Lung (tissue), 12 donors: ENCODE data around the gene ZDHHC19. TPM values are rescaled to one million over a fixed set of nuclear protein-coding genes. Genes with fewer than 3 reads are reported as not detected.
A peak's percentile ranks its signal among the peaks of the same experiment; 100 is the strongest.

Experiments used
- ATAC-seq: fragments of 200-7000 bp; cut with Tn5 transposase; one replicate; pipeline ENCODE4 v1.9.1; 2020; ENCODE audit warnings: moderate number of reproducible peaks; ENCODE audit not compliant: insufficient read depth, low FRiP score
- DNase-seq, 3 donors: peaks; one replicate each; pipeline ENCODE4 v3.0.0-alpha.2; 2013 to 2017
- H3K27ac ChIP-seq, 2 donors: one replicate each; pipeline ENCODE4 v1.5.1; 2013; ENCODE audit warnings: mild to moderate bottlenecking in 2 of 2, moderate library complexity in 2 of 2, control low read depth in 1 of 2, inconsistent platforms in 1 of 2, low read depth in 1 of 2, low read length in 1 of 2
- H3K27me3 ChIP-seq, 3 donors: one replicate each; pipeline ENCODE4 v1.5.1; 2013; ENCODE audit warnings: low read length in 2 of 3; ENCODE audit not compliant: control insufficient read depth in 3 of 3, insufficient read depth in 3 of 3
- H3K36me3 ChIP-seq, 4 donors: one replicate each; pipeline ENCODE4 v1.5.1; 2013; ENCODE audit warnings: low read length in 4 of 4, mild to moderate bottlenecking in 1 of 4, moderate library complexity in 1 of 4; ENCODE audit not compliant: control insufficient read depth in 4 of 4, insufficient read depth in 4 of 4
- H3K4me1 ChIP-seq, 5 donors: one replicate each; pipeline ENCODE4 v1.5.1; 2013; ENCODE audit warnings: low read length in 5 of 5, mild to moderate bottlenecking in 2 of 5, moderate library complexity in 1 of 5; ENCODE audit not compliant: control insufficient read depth in 5 of 5, insufficient read depth in 5 of 5
- H3K4me3 ChIP-seq: one replicate; pipeline ENCODE4 v1.5.1; 2013; ENCODE audit warnings: mild to moderate bottlenecking, control low read depth, moderate library complexity
- H3K9ac ChIP-seq, 2 donors: one replicate each; pipeline ENCODE4 v1.5.1; 2013; ENCODE audit warnings: low read length in 2 of 2, control low read depth in 1 of 2; ENCODE audit not compliant: insufficient read depth in 1 of 2
- H3K9me3 ChIP-seq, 4 donors: one replicate each; pipeline ENCODE4 v1.5.1; 2013; ENCODE audit warnings: low read length in 3 of 4, mild to moderate bottlenecking in 1 of 4, moderate library complexity in 1 of 4; ENCODE audit not compliant: control insufficient read depth in 4 of 4, insufficient read depth in 3 of 4
- WGBS, 2 donors: extraction: QIAGEN DNeasy Blood & Tissue Kit; methylation state at CpG; one replicate each; pipeline ENCODE4 v1.1.7; 2013; 5-methylcytosine and 5-hydroxymethylcytosine counted together
- polyA plus RNA-seq, 2 donors: library from polyadenylated mRNA; stranded (reverse); fragments of 200-250 nt; gene quantifications; one replicate each; pipeline ENCODE4 v1.2.1, GENCODE V29; 2013
- total RNA-seq, 2 donors: library from RNA; depleted of rRNA in 1 of 2; stranded (reverse); fragments of >200 nt in 1 of 2; gene quantifications; one replicate each; pipeline ENCODE4 v1.2.1, GENCODE V29; 2014 to 2021
- TF ChIP-seq, protein P1 (sequence below): IDR thresholded peaks from 2 replicates; pipeline ENCODE4 v1.5.1; 2012; ENCODE audit warnings: mild to moderate bottlenecking; ENCODE audit errors: control extremely low read depth, extremely low read depth
- donor health status: control.
- donor health status: control.
- donor health status: Bipolar disorder and iron deficiency.
- donor health status: healthy.
- donor health status: DM: yes; HTN: yes; CAD: no.

Gene ZDHHC19
- total and polyA plus RNA-seq, 4 donors: 1.1 to 18.9 (median 4.0) TPM

DNA sequence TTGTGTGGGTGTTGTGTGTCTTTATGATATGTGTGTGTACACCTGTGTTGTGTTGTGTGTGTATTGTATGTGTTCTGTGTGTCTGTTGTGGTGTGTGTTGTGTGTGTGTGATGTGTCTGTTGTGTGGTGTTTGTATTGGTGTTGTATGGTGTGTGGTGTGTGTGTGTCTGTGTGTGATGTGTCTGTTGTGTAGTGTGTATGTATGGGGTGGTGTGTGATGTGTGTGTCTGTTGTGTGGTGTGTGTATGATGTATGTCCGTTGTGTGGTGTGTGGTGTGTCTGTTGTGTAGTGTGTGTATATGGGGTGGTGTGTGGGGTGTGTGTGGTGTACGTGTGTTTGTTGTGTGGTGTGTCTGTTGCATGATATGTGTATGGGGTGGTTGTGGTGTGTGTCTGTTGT, 46.6 kb downstream of the ZDHHC19 start:
- Histone ChIP-seq H3K27me3 (no peaks in the 10 kb centered on the region), H3K36me3 (peaks cover 0 to 3% (median 0%) of the 10 kb centered on the region in 4 donors), H3K27ac (peak overlapping the region in 1 of 2 donors; percentile 50), H3K4me3 (peak overlapping the region; percentile 13), H3K4me1 (peaks cover 0 to 6% (median 3%) of the 10 kb centered on the region in 5 donors), H3K9ac (no peak overlapping the region), H3K9me3 (no peaks in the 10 kb centered on the region)
- TF ChIP-seq, protein P1, sequence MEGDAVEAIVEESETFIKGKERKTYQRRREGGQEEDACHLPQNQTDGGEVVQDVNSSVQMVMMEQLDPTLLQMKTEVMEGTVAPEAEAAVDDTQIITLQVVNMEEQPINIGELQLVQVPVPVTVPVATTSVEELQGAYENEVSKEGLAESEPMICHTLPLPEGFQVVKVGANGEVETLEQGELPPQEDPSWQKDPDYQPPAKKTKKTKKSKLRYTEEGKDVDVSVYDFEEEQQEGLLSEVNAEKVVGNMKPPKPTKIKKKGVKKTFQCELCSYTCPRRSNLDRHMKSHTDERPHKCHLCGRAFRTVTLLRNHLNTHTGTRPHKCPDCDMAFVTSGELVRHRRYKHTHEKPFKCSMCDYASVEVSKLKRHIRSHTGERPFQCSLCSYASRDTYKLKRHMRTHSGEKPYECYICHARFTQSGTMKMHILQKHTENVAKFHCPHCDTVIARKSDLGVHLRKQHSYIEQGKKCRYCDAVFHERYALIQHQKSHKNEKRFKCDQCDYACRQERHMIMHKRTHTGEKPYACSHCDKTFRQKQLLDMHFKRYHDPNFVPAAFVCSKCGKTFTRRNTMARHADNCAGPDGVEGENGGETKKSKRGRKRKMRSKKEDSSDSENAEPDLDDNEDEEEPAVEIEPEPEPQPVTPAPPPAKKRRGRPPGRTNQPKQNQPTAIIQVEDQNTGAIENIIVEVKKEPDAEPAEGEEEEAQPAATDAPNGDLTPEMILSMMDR: no peak
- no peak for DNase-seq
- no peak for ATAC-seq
- 84 to 87% methylated on average over 2 of the region's 2 CpGs for WGBS, 2 donors

DNA sequence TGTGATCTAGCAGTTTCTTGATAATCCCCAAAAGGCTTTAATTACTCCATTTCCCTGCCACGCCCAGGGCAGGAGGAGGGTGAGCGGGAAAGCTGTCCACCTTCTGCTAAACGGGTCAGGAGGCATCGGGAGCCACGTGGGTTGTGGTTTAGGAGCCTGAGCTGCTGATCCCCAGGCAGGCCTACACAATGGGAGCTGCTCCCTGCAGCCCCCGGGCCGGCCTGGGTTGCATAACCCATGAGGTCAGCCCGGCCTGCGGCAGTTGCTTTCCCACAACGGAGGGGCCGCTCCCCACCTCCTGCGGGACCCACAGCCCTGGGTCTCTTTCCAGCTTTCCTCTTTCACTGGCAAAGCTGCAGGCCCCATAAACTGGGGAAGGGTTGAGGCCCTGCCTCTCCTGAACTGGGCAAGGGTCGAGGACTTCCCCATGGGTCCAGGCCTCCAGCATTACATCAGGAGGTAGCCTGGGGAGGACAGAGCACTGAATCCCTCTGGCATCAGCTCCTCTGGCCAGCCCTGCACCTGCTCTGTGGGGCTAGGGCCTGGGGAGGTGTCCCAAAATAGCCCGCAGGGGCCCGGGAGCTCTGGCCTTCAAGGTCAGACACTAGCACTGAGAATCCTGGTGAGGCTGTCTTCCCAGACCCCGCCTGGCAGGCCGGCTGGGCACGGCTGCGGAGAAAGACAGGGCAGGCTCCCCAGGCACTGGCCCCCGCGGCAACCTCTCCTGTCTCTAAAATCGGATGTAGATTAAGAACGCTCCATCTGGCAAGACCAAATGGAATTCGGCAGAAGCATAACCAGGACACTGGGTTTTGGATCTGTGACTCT, 47.3 kb downstream of the ZDHHC19 start:
- peak overlapping the region; percentile 17 to 50 for H3K27ac ChIP-seq
- no peak overlapping the region for H3K9ac ChIP-seq
- no peak overlapping the region for H3K4me3 ChIP-seq
- TF ChIP-seq, protein P1: no peak
- H3K4me1 ChIP-seq: peaks cover 0 to 6% (median 4%) of the 10 kb centered on the region in 5 donors
- H3K36me3 ChIP-seq: peaks cover 0 to 3% (median 0%) of the 10 kb centered on the region in 4 donors
- DNase-seq: no peak
- H3K27me3 ChIP-seq: no peaks in the 10 kb centered on the region
- H3K9me3 ChIP-seq: no peaks in the 10 kb centered on the region
- WGBS, 2 donors: 48 to 67% methylated on average over 24 of the region's 24 CpGs
- no peak for ATAC-seq

DNA sequence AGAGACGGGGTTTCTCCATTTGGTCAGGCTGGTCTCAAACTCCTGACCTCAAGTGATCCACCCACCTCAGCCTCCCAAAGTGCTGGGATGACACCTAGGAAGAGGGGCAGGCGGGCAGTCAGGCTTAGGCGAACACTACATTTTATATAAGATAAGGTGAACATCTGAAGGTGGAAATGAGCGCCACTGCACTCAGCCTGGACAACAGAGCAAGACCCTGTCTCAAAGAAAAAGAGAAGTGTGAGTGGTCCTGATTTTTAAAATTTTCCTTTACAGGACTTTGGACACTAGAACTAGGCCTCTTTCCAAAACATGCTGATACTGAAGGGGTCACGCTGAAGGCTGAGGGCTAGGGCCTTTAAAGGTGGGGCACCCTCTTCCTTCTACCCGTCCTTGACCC, 48.0 kb downstream of the ZDHHC19 start:
- TF ChIP-seq, protein P1: no peak
- WGBS, 2 donors: 77 to 89% methylated on average over 6 of the region's 6 CpGs
- no peak overlapping the region for H3K4me3 ChIP-seq
- H3K9me3 ChIP-seq: no peaks in the 10 kb centered on the region
- ATAC-seq (no peak), DNase-seq (no peak)
- no peak overlapping the region for H3K9ac ChIP-seq
- no peaks in the 10 kb centered on the region for H3K27me3 ChIP-seq
- H3K27ac ChIP-seq: no peak overlapping the region
- peaks cover 0 to 3% (median 0%) of the 10 kb centered on the region in 4 donors for H3K36me3 ChIP-seq
- H3K4me1 ChIP-seq: peaks cover 0 to 6% (median 4%) of the 10 kb centered on the region in 5 donors
